Tibial nerve (tissue), 4 donors: ENCODE results near the gene FSHB.

ENCODE experiments used
- CTCF ChIP-seq, 5 experiments: fragments of 200-600 bp in 3 of 5; fragments of 450-650 bp in 2 of 5; sonication (generic) in 3 of 5; IDR thresholded peaks; one replicate each; pipeline ENCODE4 v1.5.1; 2016 to 2019; ENCODE audit warnings: antibody characterized with exemption in 5 of 5, mild to moderate bottlenecking in 3 of 5, moderate library complexity in 2 of 5
- EP300 ChIP-seq, 2 donors: sonication (generic); formaldehyde crosslinking; IDR thresholded peaks; one replicate each; pipeline ENCODE4 v1.6.1; 2017; ENCODE audit warnings: antibody characterized with exemption in 2 of 2, mild to moderate bottlenecking in 1 of 2
- POLR2A ChIP-seq, 2 donors: fragments of 450-650 bp; IDR thresholded peaks; one replicate each; pipeline ENCODE4 v1.6.1; 2017; ENCODE audit warnings: antibody characterized with exemption in 2 of 2, mild to moderate bottlenecking in 2 of 2, moderate library complexity in 2 of 2

GRCh38 chr11:30206249-30206996 lies 24.4 kb upstream of the FSHB start:
- TF ChIP-seq POLR2A (IDR thresholded peaks at IDR 0.05) (no peak), CTCF (IDR thresholded peaks at IDR 0.05) (no peak), EP300 (IDR thresholded peaks at IDR 0.05) (no peak)
